Measurements from ENCODE around the gene MORN1.

The MORN1 gene

GRCh38 chr1:2404890-2405511 lies 13.6 kb upstream of the MORN1 start:
- no peak for DNase-seq (ENCODE audit: low read depth in 2 of 2)

DNA sequence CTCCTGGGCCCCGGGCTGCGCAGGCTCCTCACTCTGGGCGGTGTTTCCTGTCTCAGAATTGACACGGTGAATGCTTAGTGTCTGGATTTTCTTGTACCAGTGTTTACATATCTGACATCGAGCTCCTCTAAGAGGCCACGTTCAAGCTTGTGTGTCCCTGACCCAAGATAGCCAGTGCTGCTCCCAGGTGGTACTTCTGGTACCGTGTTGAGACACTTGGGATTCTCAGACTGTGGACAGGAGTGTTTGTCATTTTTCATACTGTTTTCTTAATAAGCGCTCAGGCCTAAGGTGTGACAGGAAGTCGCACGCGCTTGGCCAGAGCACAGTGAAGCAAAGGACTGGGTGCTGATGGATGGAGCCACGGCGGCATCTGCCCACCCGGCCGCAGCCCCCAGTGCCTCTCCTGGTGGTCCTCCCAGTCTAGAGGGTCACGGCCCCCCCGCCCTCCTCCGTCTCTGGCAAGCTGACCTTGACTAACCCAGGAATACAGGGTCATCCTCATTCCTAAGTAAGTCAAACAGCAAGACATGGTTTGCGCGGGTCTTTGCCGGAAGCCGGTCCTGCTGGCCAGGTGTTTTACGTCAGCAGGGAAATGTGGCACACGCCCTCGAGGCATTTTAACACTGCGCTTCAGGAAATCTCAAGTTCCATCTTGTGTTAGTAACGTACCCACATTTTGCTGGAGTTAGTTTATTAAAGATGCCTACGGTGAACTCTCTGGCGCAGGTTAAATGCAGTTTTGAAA lies 13.0 kb upstream of the MORN1 start:
- DNase-seq (ENCODE audit: low read depth in 2 of 2): no peak

GRCh38 chr1:2403273-2403672 lies 11.9 kb upstream of the MORN1 start:
- DNase-seq (ENCODE audit: low read depth in 2 of 2): no peak

DNA sequence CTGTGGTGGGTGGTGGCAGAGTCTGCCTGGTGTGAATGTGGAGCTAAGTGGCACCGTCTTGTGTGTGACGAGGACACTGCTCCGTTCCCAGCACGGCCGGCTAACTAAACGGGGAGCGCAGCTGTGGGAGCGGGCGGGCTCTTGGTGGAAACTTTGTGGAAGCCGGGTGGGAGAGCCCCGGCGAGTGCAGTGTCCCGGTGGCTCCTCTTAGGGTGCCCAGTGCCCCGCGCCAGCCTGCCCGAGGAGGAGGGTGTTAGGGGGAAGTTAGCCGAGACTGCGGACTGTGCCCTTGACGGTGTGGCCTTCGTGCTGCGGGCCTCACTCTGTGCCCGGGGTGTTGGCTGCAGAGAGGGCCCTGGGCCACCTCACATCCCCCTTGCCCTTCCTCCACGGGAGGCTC lies 11.1 kb upstream of the MORN1 start:
- no peak for DNase-seq (ENCODE audit: low read depth in 2 of 2)

DNA sequence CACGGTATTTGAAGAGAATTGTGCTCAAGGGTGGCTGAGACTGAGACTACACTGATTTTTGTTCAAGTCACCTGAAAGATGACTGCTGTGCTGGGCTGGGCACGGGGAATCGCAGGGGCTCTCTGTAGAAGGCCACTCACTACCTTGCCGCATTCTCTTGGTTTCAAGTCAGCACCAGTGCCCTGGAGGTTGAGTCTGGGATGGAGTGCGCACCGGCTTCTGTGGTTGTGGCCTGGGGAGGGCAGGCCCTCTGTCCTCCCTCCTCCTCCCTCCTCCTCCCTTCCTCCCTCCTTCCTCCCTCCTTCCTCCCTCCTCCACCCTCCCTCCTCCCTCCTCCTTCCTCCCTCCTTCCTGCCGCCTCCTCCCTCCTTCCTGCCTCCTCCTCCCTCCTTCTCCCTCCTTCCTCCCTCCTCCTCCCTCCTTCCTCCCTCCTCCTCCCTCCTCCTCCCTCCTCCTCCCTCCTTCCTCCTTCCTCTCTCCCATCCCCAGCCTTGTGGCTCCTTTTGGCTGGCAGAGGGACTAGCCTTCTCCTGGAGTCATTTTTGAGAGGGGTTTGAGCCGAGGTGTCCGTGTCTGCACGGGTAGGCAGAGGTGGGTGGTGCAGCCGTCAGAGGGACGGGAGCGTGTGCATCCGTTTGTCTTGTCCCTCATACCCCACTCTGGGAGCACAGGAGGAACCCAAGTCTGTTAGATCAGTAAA lies 9.7 kb upstream of the MORN1 start:
- DNase-seq (ENCODE audit: low read depth in 2 of 2): no peak

GRCh38 chr1:2400576-2400909 lies 9.2 kb upstream of the MORN1 start:
- no peak for DNase-seq (ENCODE audit: low read depth in 2 of 2)

DNA sequence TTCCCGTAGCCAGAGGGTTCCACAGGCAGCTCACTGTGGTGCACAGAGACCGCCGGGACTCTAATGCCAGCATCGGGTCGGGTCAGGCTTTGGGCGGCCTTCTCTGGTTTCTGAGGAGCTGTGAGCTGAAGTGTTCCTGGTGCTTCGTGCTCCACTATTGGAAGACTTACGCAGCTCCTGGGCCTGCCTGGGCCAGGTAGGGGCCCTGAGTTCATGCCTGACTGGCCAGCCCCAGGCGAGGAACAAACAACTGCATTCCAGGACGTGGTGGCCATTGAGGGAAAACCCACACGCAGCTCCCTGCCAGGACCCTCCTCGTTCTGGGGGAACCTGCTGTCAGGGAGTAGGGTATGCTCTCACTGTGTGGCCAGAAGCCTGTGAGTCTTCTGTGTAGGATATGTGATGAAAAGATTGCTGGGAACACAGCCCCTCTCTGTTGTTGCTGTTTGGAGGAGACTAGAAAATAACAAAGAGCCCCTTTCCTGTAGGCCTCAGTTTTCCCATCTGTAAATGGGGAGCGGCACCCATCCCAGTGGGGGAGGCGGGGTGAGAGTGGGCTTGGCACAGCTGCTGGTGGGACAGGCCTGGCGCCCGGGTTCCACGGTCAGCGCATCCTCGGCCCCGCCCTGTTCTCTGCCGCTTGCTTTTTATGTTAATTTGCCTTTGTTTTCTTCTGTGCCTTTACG lies 8.7 kb upstream of the MORN1 start:
- no peak for DNase-seq (ENCODE audit: low read depth in 2 of 2)

- DNase-seq (ENCODE audit: low read depth in 2 of 2): no peak
Measured at GRCh38 chr1:2398871-2399270, 7.5 kb upstream of the MORN1 start.

- no peak for DNase-seq (ENCODE audit: low read depth in 2 of 2)
Measured at GRCh38 chr1:2397007-2397679, 5.8 kb upstream of the MORN1 start.

- DNase-seq (ENCODE audit: low read depth in 2 of 2): no peak
Measured at GRCh38 chr1:2396476-2396875, 5.1 kb upstream of the MORN1 start.

DNA sequence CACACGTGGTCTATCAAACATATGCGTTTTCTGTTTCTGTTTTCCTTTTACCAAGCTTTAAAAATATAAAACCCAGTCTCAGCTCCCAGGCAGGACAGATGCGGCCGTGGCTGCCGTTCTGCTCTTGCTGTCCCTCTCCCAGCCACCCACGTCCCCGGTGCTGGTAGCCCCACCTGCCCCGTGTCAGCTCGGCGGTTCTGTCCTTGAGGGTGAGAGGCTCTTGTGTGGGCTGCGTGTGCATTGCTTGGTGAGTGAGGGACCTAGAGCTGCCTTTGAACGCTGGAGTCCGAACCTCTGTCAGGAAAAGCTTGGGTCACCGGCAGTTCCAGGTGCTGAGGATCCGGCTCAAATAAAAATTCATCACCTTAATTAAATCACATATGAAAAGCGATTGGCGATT lies 4.7 kb upstream of the MORN1 start:
- no peak for DNase-seq (ENCODE audit: low read depth in 2 of 2)

DNA sequence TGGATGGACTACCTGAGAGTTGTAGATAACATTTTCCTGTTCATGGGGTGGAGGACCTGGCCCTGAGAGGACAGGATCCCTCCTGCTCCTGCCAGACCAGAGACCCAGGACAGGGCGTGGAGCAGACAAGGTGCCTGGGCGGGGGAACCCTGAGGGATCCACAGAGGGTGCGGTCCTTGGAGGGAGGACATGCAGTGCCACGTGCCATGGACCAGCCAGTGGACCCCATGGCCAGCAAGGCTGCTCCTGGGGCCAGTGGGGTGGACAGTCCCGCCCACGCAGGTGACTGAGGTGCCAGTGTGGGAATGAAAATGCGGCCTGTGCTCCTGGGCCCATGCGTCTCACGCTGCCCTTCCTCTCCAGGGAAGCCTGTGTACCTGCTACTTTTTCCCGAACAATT lies 3.9 kb upstream of the MORN1 start:
- no peak for DNase-seq (ENCODE audit: low read depth in 2 of 2)

DNA sequence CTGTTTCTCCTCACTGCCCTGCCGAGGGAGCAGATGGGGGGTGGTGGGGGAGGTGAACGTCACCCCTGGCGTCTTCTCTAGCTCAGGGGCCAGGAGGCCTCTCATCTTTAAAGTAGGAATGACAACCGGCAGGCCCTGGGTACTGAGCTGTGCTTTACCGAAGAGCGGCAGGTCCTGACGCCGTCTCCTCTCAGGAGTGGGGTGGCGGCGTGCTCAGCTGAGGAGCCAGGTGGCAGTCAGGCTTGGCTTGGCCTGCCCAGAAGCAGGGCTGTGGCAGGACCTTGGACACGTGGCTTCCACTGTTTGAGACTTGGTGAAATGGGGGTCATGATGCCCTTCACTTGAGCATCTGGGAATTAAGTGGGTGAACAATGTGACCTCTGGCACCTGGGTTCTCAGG lies 3.4 kb upstream of the MORN1 start:
- DNase-seq (ENCODE audit: low read depth in 2 of 2): no peak

- DNase-seq (ENCODE audit: low read depth in 2 of 2): no peak
Measured at GRCh38 chr1:2394220-2394619, 2.9 kb upstream of the MORN1 start.

GRCh38 chr1:2393471-2393877 lies 2.1 kb upstream of the MORN1 start:
- no peak for DNase-seq (ENCODE audit: low read depth in 2 of 2)

DNA sequence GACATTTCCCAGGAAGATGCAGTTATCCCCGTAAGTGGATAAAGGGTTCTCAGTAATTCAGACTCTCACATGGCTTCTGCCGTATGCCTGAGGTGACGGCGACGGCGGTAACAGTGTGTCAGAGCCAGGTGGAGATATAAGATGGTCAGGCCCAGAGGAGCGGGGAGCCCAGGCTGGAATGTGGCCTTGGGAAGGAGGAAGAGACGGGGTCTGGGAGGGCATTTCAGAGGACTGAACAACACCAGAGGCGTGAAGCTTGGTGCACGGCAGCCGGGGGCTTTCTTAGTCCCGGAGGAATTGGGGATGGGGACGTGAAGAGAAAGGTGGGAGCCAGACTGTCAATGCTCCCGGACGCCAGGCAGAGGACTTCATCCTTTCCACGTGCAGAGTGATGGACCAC lies 1.3 kb upstream of the MORN1 start:
- no peak for DNase-seq (ENCODE audit: low read depth in 2 of 2)

GRCh38 chr1:2391931-2392509 lies 666 bp upstream of the MORN1 start:
- no peak for DNase-seq (ENCODE audit: low read depth in 2 of 2)

- DNase-seq (ENCODE audit: low read depth in 2 of 2): no peak
Measured at GRCh38 chr1:2389644-2390043, 1.7 kb downstream of the MORN1 start.

- DNase-seq (ENCODE audit: low read depth in 2 of 2): no peak
Measured at GRCh38 chr1:2388004-2388913, 3.1 kb downstream of the MORN1 start.
